CD4-positive, alpha-beta T cell treated with Interleukin-15 for 4 hours (primary cell): Measurements from ENCODE around the gene PRKN.

Source experiments
- DNase-seq: peaks from one replicate; pipeline ENCODE4 v3.0.0-alpha.2; 2020; ENCODE audit warnings: low spot score

PRKN gene

DNA sequence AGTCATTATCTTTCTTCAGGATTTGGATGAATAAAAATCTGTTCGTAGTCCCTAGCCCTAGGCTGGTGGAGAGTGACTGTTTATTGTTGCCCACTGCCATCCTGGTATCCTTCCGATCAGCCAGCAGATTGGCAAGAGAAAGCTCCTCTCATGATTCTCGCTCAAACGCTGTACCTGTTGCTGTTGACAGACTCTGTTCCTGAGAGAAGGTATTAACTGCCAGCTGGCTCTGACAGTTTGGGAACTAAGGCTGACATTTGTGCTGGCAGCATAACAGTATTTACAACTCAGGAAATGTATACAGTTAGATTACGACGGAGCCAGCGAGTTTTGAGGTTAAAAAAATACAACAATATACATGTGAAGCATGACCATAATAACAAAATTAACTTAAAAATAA is 674.5 kb downstream of the PRKN start:
- no peak for DNase-seq

DNA sequence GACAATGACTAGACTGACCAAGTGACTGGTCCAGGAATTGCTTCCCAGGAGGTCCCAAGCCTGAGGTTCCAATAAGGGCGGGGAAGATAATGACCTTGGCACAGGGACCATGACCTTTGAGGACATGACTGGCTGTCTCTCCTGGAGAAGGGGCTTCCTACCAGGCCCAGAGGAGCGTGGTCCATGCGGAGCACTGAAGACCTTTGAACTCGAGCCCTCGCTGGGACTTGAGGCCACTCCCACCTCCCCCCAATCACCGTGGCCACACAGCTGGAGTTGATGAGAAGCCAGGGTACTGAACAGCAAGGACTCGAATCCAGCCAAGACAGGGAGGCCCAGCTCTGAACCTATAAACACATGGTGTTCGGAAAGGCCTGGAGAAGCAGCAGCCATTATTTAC is 677.0 kb downstream of the PRKN start:
- no peak for DNase-seq

- no peak for DNase-seq
These were observed 681.2 kb downstream of the PRKN start for GRCh38 chr6:162046324-162046723.

DNA sequence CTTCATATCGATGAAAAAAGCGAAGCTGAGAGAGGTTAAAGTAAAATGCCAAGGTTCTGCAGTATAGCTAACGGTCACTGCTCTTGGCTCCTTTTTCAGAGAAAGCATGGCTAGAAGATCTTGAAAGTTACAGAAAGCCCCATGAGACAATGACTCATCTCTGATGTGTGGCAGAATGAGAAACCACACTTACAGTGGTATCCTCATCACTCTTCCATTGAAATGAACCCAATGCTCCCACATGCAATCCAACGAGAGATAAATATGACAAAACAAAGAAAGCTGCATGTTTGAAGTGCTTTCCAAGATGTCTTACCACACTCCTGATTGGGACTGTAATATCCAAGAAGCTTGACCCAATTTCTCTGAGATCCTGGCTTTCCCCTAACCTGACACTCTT is 694.9 kb downstream of the PRKN start:
- DNase-seq: no peak

DNA sequence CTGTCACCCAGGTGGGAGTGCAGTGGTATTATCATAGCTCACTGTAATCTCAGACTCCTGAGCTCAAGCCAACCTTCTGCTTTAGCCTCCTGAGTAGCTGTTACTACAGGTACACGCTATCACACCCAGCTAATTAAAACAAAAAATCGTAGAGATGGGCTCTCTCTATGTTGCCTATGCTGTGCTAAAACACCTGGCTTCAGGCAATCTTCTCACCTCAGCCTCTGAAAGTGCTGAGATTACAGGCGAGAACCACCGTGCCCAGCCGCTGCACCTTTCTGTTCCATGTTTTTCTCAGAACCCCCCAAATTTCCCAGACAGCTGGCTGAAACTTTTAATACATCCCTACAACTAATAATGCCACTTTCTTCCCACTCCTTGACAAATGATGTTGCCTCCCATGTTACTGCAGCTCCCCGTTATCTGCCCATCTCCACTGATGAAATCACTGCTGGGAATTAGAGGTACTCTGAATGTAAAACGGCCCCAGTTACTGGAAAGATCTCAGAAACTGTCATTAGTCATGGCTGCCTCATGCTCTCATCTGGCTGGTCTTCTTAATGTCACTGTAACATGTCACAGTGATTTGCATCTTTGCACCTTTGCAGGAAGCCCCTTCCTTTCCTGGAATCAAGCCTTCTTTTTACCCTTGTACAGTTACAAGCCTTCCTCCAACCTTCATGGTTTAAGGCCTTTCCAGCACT is 697.5 kb downstream of the PRKN start:
- no peak for DNase-seq

- no peak for DNase-seq
These were observed 700.7 kb downstream of the PRKN start for GRCh38 chr6:162026843-162027242.

GRCh38 chr6:162026031-162026430 is 701.5 kb downstream of the PRKN start:
- DNase-seq: no peak

- no peak for DNase-seq
These were observed 708.2 kb downstream of the PRKN start for GRCh38 chr6:162019349-162019748.

GRCh38 chr6:162017536-162017935 is 710.0 kb downstream of the PRKN start:
- DNase-seq: no peak

DNA sequence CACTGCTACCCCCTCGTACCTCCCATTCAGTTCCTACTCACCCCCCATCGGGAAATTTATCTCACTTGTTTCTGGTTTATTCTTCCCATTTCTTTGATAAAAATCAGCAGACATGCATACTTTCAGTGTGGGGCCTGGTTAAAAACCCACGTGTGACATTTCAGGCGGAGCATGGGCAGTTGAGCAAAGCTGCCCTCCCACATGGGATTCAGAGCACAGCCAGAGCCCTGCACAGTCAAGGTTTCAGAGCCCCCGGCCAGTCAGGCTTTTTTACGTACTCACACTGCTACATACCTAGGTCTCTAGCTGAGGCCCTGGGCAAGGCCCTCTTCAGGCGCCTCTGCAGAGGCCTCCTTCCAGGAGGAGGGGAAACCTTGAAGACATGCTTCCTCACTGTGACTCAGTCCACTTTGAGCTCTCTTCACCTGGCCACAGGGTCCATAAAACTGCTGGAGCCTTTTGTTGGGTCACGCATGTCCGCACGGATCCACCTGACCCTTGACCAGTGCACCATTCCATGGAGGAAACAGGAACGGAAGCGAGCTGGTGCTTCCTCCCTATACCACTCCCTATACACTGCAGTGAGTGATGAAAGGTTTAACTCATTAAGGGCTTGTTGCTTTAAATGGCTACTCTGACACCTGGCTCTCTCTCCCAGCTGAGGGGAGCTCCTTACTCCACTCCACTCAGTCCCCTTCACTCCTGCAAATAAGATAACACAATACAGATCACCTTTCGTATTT is 713.3 kb downstream of the PRKN start:
- DNase-seq: no peak

GRCh38 chr6:162005372-162005771 is 722.2 kb downstream of the PRKN start:
- DNase-seq: no peak

- DNase-seq: no peak
These were observed 730.8 kb downstream of the PRKN start for GRCh38 chr6:161996783-161997182.

DNA sequence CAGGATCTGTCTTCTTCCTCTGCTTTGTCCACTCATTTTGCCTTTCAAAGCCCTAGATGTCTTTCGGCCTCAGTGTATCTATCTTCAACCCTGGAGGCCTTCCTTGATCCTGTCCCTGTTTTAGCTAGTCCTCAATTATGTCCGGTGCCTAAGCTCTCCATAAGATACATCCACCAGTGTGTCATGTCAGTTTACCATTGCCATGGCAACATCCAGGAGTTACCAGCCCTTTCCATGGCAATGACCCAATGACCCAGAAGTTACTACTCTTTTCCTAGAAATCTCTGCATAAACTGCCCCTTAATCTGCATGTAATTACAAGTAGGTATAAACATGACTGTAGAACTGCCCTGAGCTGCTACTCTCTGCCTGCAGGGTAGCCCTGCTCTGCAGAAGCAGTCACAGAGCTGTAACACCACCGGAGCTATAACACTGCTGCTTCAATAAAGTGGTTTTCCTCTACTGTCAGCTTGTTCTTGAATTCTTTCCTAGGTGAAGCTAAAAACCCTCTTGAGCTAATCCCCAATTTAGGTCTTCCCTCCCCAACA is 741.6 kb downstream of the PRKN start:
- DNase-seq: no peak

- no peak for DNase-seq
These were observed 742.9 kb downstream of the PRKN start for GRCh38 chr6:161984713-161985112.

GRCh38 chr6:161976553-161976952 is 751.0 kb downstream of the PRKN start:
- no peak for DNase-seq

DNA sequence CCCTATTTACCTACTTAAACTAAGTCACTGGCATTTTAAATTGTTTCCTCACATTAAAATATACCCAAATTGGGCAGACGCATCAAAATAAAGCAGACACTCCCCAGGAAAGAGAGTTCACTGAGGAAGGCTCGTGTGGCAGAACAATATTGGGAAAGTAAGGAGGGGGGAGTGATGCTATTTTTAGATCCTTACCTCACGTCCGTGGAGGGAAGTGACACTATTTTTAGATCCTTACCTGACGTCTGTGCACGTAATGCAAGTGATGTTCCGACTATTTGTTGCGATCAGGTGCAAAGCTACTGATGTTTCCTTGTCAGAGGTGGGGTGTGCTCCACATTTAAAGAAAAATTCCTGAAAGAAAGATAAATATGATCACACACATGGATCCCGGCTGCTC is 754.5 kb downstream of the PRKN start:
- no peak for DNase-seq

GRCh38 chr6:161971043-161971442 is 756.5 kb downstream of the PRKN start:
- DNase-seq: no peak

- no peak for DNase-seq
These were observed 763.8 kb downstream of the PRKN start for GRCh38 chr6:161963634-161964234.

DNA sequence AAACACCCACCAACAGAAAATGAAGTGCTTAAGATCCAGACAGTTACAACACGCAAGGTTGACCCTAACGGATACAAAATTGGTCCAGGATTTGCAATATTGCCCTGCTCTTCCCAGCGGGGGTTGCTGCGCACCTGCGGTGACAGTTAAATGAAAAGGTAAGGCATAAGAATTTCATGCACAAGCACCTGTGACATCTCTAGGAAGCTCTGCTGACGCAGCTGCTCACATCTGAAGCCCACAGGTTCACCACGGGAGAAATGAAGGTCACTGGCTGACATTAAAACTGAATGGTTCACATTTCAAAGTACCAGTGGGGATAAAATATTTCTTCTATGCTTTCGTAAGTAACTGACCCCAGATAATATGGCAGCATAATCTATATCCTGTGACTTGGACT is 764.4 kb downstream of the PRKN start:
- no peak for DNase-seq

- DNase-seq: no peak
These were observed 765.8 kb downstream of the PRKN start for GRCh38 chr6:161961796-161962195.

DNA sequence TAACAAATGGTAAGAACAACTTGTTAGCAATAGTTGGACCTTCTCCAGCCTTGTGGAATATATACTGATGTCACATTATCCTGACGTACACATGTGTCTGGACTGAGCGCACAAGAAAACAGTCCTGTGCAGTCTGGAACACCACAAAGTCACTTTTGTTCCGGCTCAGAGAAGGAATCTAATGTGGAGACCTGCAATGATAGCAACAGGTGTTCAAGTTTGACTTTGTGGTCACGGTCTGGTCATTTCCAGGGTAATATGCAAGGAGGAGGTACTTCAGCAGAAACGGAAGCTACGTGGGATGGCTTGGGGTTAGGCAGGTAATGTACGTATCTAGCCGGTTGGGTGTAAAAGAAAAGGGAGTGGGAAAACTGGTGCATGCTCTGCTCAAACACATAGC is 766.5 kb downstream of the PRKN start:
- DNase-seq: no peak

GRCh38 chr6:161959072-161959471 is 768.5 kb downstream of the PRKN start:
- DNase-seq: no peak

DNA sequence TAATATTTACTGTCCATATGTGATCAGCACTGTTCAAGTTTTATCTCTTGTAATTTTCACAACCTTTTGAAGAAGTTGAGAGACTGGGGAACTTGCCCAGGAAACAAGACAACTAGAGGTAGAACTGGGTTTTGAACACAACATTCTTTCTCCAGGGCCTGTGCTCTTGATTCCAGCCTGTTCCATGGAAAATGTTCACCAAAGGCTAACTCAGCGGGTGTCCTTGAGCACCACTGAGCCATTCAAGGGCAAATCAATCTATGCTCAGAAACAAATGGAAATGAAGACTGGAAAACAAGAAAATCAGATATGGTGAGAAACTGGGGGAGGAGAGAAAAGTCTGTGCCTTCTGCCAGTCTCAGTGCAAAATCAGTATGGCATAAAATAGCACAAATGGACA is 771.5 kb downstream of the PRKN start:
- DNase-seq: no peak
